GM21447 (cell line): ENCODE results near the gene SPATA21.
A peak's percentile ranks its signal among the peaks of the same experiment; 100 is the strongest.

ENCODE experiments used
- ATAC-seq: cut with Tn5 transposase; IDR thresholded peaks from one replicate; pipeline ENCODE4 v1.9.1; 2021; ENCODE audit not compliant: unreplicated experiment

The SPATA21 gene

DNA sequence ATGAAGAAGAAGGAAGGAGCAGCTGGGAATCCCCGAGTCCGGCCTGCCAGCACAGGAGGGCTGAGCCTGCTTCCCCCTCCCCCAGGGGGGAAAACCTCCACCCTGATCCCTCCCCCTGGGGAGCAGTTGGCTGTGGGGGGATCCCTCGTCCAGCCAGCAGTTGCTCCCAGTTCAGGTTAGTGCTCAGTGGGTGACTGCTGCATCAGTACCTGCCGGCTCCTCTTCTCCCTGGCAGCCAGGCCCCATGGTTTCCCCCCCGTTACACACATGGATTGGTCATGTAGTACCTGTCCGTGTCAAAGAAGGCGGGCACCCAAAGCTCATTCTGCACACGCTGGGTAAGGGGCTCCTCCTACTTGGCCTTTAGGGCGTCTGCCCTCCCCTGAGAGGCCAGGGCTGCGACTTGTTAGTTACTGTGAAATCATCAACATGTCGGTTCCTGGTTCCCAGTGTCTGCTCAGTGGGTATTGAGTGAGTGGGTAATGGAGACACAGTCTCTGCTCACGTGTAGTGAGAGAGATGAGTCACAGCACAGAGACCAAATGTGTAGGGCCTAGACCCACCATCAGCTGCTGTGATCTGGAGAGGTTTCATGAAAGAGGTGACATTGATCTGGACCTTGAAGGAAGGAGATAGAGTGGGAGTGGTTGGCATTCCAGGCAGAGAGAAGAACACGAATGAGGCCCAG is 14.8 kb upstream of the SPATA21 start:
- no peak for ATAC-seq

DNA sequence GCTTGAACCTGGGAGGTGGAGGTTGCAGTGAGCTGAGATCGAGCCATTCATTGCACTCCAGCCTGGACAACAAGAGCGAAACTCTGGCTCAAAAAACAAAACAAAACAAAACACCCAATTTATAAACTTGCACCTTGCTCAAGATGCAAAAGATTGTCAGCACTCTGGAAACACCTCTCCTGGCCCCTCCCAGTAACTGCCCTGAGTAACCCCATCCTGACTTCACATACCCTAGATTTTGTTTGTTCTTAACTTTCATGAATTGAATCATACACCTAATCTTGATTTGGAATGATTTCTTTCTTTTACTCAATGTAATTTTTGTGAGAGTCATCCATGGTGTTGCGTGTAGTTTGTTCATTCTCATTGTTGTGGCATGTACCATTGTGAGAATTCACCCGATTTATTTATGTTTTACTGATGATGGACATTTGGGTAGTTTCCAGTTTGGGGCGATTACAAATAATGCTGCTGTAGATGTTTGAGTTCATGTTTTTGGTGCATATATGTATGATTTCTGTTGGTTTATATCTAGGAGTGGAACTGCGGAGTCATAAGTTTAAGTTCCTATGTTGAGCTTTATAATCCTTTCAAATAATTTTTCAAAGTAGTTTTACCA is 13.7 kb upstream of the SPATA21 start:
- no peak for ATAC-seq

DNA sequence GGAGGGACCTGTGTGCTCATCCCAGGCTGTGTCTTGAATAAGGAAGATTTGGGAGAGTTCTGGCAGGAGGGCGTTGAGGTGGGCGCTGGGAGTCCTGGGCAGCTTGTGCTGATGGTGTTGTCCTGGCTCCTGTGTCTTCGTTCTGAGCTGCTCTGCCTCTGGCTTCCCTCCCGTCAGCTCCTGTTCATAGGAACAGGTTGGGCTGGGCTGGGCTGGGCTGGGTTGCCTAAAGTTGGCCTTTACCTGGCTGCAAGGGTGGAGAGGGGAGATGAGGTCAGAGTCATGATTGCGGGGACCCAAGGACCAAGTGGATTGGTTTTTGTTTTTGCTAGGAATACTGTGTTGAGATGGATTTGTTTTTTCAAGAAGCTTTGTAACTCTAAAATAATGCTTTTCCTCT is 12.4 kb upstream of the SPATA21 start:
- ATAC-seq: no peak

DNA sequence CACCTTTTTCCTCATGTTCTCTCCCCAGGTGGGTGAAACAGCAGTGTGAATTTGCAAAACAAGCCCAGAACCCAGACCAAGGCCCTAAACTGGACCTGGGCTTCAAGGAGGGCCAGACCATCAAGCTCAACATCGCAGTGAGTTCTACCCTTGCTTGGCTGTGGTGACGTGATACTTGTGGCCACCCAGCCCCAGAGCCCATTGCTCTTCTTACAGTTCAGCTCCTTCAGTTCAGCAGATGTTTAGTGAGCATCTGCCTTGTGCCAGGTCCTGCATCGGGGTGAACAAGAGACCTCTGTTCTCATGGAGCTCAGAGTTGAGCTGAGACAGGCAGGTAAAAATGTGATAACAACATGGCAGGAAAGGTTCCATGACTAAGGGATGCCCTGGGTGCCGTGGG is 11.8 kb upstream of the SPATA21 start:
- no peak for ATAC-seq

DNA sequence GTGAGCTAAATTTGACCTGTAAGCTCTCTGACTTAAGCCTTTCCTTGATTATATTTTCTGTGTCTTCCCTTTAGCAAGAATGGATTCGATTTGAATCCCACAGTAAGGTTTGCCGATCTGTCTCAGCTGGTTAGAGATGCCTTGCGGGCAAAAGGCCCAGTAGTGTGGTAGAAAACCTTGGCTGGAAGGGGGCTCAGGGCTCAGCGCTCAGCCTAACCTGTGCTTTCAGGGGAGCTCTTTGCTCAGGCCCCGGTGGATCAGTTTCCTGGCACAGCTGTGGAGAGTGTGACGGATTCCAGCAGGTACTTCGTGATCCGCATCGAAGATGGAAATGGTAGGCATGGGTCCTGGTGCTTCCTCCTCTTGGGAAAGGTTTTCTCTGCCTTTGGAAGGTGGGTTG is 10.4 kb upstream of the SPATA21 start:
- ATAC-seq: no peak

DNA sequence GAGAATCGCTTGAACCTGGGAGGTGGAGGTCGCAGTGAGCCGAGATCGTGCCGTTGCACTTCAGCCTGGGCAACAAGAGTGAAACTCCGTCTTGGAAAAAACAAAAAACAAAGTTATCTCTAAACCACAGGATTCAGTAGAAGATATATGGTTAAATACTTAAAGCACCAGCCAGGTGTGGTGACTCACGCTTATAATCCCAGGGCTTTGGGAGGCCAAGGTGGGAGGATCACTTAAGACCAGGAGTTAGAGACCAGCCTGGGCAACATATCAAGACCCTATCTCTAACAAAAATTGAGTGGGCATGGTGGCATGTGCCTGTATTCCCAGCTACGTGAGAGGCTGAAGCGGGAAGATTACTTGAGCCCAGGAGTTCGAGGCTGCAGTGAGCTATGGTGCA is 8.9 kb upstream of the SPATA21 start:
- no peak for ATAC-seq

DNA sequence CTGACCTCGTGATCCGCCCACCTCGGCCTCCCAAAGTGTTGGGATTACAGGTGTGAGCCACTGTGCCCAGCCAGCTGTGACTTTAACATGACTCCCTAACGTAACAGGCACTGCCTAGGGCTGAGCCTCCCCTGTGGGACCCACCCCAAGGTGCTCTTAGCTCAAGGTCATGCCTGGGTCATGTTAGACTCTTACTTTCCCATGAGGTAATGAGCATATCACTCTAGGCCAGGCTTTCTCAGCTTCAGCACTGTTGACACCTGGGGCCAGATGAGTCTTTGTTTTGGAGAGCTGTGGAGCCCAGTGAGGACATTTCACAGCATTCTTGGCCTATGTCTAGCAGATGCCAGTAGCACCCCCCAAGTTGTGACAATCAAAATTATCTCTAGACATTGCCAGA is 7.8 kb upstream of the SPATA21 start:
- no peak for ATAC-seq

DNA sequence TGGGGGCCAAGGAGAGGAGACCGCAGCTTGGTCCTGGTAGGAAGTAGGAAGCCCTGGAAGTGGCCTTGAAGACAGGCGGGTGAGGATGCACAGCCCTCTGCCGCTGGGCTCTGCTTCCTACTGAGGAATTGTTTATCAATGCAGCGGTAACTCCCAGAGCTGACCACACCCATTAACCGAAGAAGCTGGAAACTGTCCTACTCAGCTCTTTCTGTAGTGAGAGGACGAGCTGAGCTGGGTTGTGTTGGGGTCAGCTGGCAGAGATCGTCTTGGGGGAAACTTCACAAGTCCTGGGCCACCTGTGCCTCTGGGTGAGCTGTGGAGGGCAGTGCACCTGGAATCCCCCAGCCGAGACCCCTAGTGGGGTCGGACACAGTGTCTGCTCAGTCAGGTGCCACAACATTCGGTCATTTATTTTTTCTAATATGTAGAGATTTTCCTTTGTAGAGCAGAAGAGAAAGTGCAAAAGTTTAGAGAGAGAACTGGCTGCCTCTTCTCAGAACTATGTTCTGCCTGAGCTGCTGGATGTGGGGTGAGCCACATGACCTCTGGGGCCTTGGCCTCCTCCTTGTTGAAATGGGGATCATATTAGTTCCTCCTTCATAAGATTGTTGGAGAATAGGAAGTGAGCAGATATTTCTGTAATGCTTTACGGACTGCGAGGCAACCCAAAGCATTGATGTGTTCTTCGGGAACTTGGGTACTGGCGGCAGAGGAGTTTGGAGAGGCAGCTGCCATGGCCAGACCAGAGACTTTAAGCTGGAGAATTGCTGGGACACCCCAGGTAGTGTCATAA is 6.9 kb upstream of the SPATA21 start:
- no peak for ATAC-seq

DNA sequence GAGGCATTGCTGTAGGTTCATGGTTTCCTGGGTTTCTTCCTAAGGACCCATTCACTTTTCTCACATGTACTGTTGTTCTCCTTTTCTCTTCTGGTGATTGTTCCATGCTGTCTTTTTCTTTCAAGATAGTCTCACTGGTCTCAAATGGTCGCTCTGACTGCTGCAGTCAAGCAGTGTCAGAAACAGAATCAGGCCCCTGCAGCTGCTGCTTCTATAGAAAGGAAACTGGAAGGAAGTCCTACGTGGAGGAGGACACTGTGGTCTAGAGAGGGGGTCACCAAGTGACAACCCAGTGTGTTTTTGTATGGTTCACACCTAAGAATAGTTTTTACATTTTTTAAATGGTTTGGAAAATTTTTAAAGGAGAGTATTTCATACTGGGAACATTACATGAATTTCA is 5.7 kb upstream of the SPATA21 start:
- no peak for ATAC-seq

DNA sequence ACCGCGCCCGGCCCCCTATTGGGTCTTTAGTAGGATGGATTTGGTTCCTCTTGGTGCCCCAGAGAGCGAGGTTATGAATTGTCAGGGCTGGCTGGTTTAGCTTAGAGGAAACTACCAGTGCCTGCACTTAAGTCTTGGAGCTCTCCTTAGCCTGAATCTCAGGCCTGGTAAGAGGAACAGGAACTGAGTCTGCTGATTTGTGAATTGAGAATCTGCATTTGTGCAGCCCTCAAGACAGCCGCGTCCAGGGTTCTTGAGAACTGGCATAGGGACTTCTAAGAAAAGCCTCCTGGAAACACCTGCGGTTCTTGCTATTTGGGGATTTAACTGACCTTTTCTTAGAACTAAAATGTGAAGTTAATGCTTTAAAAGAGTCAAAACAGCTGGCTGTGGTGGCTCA is 5.0 kb upstream of the SPATA21 start:
- ATAC-seq: no peak

DNA sequence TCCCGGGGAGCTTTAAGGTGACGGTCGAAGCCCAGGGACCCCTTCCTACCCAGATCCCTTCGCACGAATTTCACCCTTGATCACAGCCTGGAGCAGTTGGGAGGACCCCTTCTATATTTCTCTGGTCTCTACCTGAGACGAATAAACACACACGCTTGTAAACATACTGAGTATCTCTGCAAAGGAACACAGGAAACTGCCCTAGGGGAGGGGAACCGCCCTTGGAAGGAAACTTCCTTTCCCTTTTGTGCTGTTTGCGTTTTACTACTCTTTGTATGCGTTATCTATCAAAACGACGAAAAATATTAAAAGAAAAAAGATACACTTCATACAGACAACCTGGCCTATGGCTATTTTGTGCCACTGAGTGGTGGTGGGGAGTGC is 4.0 kb upstream of the SPATA21 start:
- ATAC-seq: peak; percentile 17

DNA sequence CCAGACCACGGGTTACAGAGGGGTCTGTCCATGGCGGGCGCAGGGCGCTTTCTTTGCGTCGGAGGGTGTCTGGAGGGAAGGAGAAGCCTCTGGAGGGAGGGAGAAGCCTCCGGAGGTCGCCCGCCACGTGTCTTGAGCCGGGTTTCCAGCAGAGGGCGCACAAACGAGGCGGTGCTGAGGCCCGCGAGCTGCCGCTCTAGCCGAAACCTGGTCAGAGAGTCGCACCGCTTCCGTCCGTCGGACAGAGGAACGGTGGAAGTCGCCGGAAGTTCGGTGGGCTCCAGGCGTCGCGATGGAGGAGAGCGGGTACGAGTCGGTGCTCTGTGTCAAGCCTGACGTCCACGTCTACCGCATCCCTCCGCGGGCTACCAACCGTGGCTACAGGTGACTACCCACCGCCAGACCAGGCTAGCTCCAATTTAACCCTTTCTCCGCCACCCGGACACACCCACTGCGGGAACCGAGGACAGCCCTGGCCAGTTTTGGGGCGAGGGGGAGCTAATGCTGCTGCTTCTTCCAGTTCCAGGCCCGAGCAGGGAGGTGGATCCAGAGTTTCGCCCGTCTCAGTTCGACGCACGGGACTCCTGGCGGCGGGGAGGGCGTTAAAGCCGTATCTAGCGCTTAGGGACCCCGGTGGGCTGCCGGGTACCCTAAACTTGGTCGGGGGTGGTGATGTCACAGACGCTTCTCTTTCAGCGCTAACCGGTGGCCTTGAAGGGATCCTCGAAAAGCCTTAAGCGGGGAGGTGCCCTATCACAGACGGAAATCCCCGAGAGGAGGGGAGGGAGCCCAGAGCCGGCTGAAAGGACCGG is 3.5 kb upstream of the SPATA21 start, which contains the start of gene NECAP2:
NECAP2 (plus strand) TSS at position 255 of the 812 bp plus-strand sequence; CDS start at position 293, 38 bp downstream.
- peak; percentile 82 for ATAC-seq

DNA sequence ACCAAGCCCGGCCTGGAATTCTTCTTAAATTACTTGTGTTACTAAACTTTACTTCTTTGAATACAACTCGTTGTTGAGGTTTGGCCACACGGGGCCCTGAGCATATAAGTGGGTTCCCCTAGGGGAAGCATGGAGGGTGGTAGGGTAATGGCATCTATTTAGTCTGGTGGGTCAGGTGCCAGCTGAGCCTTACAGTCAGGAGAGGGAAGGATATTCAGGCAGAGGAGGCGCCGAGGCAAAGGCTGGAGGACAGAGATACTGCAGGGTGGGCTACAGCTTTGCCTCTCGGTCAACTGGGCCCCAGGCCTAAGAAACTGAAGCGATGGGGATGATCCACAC is 2.9 kb upstream of the SPATA21 start:
- peak; percentile 15 for ATAC-seq

DNA sequence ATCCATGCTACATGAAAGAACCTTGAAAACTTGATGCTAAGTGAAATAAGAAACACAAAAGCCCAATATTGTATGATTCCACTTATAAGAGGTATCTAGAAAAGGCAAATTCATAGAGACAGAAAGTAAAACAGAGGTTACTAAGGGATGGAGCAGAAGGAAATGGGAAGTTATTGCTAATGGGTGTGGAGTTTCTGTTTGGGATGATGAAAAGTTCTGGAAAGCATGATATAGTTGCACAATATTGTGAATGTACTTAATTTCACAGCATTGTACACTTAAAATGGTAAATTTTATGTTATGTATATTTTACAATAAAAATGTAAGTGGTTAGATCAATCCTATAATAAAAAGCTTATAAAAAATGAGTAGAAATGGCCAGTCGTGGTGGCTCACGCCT is 1.7 kb upstream of the SPATA21 start:
- no peak for ATAC-seq

DNA sequence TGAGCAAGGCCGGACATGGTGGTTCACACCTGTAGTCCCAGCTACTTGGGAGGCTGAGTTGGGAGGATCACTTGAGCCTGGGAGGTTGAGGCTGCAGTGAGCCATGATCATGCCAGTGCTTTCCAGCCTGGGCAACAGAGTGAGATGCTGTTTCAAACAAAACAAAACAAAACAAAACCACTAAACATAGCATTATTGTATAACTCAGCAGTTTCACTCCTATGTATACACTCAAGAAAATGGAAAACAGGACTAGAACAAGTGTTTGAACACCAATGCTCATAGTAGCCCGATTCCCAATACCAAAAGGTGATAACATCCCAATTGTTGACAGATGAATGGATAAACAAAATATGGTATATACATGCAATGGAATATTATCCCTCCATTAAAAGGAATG is 1.3 kb upstream of the SPATA21 start:
- no peak for ATAC-seq

DNA sequence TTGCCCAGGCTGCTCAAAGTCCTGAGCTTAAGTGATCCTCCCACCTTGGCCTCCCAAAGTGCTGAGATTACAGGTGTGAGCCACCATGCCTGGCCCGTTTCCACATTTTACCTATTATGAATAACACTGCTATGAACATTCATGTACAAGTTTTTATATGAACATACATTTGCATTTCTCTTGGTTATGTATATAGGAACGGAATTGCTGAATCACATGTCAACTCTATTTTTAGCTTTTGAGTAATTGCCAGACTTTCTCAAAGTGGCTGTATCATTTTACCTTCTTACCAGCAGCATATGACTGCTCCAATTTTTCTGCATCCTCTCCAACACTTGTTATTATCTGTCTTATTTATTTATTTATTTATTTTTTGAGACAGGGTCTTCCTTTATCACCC is 2.7 kb downstream of the SPATA21 start:
- no peak for ATAC-seq

DNA sequence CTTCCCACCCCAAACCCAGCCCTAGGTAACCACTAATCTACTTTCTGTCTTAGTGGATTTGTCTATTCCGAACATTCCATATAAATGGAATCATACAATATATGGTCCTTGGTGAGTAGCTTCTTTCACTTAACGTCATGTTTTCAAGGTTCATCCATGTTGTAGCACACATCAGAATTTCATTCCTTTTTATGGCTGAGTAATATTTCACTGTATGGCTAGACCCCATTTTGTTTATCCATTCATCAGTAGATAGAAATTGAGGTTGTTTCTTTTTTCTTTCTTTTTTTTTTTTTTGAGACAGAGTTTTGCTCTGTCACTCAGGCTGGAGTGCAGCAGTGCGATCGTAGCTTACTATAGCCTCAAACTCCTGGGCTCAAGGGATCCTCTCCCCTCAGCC is 3.2 kb downstream of the SPATA21 start:
- no peak for ATAC-seq

DNA sequence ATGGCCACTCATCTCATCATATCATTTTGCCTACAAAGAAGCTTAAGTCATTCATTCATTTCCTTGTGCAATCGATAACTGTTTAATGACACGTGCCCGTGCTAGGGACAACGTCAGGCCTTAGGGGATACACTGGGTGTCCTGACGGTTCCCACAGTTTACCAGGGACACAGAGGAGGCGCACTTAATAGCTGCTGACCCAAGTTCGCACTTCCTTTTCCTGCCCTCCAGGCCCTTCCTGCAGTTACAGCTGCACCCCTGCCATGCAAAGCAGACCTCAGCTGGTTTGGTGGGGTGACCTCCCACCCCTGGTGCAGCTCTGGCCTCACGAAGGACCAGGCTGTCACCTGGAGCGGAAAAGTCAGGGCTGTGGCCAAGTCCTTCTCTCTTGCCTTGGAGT is 4.2 kb downstream of the SPATA21 start:
- ATAC-seq: no peak

DNA sequence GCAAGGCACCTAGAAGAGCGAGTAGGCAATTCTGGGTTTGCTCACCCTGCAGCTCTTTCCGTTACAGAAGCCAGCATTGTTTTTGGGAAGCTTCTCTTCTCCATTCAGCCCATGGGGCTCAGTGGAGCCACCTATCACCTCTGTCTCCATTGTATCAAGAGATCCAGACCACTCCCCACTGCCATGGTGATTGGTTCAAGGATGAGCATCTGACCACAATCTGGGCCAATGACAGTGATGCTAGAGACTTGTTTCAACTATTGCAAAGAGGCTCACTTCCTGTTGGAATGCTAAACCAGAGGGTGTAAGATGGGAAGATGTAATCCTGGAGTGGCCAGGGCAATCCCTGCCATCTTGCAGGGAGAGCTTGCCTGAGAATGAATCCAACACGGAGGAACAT is 6.6 kb downstream of the SPATA21 start:
- no peak for ATAC-seq

DNA sequence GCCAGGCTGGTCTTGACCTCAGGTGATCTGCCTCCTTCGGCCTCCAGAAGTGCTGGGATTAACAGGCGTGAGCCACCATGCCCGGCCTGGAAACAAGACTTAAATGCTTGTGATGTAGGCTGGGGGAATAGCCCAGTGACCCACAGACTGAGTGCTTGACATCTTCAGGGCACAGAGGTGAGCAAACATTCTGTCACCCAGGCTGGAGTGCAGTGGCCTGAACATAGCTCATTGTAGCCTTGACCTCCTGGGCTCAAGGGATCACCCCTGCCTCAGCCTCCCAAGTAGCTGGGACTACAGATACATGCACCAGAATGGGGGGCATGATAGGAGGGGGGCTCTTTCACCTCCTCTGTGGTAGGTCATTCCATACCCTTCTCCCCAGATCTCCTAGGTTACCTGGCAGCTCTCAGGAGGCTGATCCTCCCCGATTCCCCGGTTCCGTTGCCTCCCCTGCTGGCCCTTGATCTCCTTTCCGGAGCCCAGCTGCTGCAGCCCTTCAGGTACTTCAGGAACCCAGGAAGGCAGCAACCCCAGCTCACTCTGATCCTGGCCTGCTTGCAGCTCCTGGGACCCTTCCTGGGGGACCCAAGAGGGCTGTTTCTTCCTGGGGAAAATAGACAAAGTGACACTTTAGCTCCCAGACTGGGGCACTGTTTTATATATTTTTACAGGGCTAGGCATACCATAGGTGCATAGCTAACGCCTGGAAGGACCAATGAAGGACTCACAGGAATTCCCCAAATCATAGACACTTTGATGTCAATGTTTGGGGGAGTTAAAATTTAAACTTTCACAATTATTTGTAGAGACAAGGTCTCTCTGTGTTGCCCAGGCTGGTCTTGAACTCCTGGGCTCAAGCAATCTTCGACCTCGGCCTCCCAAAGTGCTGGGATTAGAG is 11.8 kb downstream of the SPATA21 start:
- ATAC-seq: no peak
